Smooth muscle cell (in vitro differentiated cells): ENCODE results near the gene PDE4B. TPM values are rescaled to one million over a fixed set of nuclear protein-coding genes. Genes with fewer than 3 reads are reported as not detected.
A peak's percentile ranks its signal among the peaks of the same experiment; 100 is the strongest.

Source experiments
- DNase-seq: peaks from one replicate; lab custom pipeline; 2025; ENCODE audit not compliant: unreplicated experiment; lab: John Stamatoyannopoulos, UW
- H2AFZ ChIP-seq: fragments of 200-600 bp; sonication (generic); 2 replicates; pipeline ENCODE4 v1.6.0; 2016; ENCODE audit warnings: antibody characterized with exemption, low read depth, mild to moderate bottlenecking
- H3F3A ChIP-seq: fragments of 200-600 bp; sonication (generic); 2 replicates; pipeline ENCODE4 v1.6.0; 2017; ENCODE audit warnings: antibody characterized with exemption, low read depth
- H3K27ac ChIP-seq: fragments of 200-600 bp; sonication (generic); 2 replicates; pipeline ENCODE4 v1.5.1; 2016; ENCODE audit warnings: low read depth, mild to moderate bottlenecking
- H3K27me3 ChIP-seq: fragments of 200-600 bp; sonication (generic); 2 replicates; pipeline ENCODE4 v1.6.1; 2016; ENCODE audit warnings: low read depth, mild to moderate bottlenecking
- H3K36me3 ChIP-seq: fragments of 200-600 bp; sonication (generic); 2 replicates; pipeline ENCODE4 v1.5.1; 2016; ENCODE audit warnings: low read depth
- H3K4me1 ChIP-seq: fragments of 200-600 bp; sonication (generic); 2 replicates; pipeline ENCODE4 v1.5.1; 2016; ENCODE audit warnings: low read depth
- H3K4me2 ChIP-seq: fragments of 200-600 bp; sonication (generic); 2 replicates; pipeline ENCODE4 v1.6.0; 2016; ENCODE audit warnings: mild to moderate bottlenecking
- H3K4me3 ChIP-seq: fragments of 200-600 bp; sonication (generic); 2 replicates; pipeline ENCODE4 v1.5.1; 2016; ENCODE audit warnings: mild to moderate bottlenecking
- H3K79me2 ChIP-seq: fragments of 200-600 bp; sonication (generic); 2 replicates; pipeline ENCODE4 v1.6.0; 2016; ENCODE audit warnings: low read depth, mild to moderate bottlenecking
- H3K9ac ChIP-seq: fragments of 200-600 bp; sonication (generic); 2 replicates; pipeline ENCODE4 v1.6.0; 2016; ENCODE audit warnings: low read depth
- H3K9me3 ChIP-seq: fragments of 200-600 bp; sonication (generic); replicated peaks from 2 replicates; pipeline ENCODE4 v1.5.1; 2016; ENCODE audit warnings: low read depth
- H4K20me1 ChIP-seq: fragments of 200-600 bp; sonication (generic); 2 replicates; pipeline ENCODE4 v1.6.0; 2016; ENCODE audit warnings: low read depth
- CTCF ChIP-seq: fragments of 200-600 bp; sonication (generic); IDR thresholded peaks from 2 replicates; pipeline ENCODE4 v1.5.1; 2017; ENCODE audit warnings: borderline replicate concordance, mild to moderate bottlenecking, antibody characterized with exemption; ENCODE audit not compliant: insufficient read depth, poor library complexity, severe bottlenecking
- WGBS: methylation state at CpG from one replicate; pipeline ENCODE4 v1.1.7; 2016; ENCODE audit warnings: low lambda C conversion rate; 5-methylcytosine and 5-hydroxymethylcytosine counted together
- polyA plus RNA-seq: library from polyadenylated mRNA; unstranded; fragments of >200 nt; fragmentation: Nextera tagmentation; extraction: Ambion mirVana; gene quantifications from 2 replicates; pipeline ENCODE4 v1.2.1, GENCODE V29; 2016
- total RNA-seq: library from RNA; depleted of rRNA; stranded (reverse); fragments of >200 nt; gene quantifications from 2 replicates; pipeline ENCODE4 v1.2.3, GENCODE V29; 2014

Gene PDE4B
- total and polyA plus RNA-seq, 2 experiments from 2014 or later = 18.5 to 24.8 TPM

GRCh38 chr1:65949933-65950332 lies 157.2 kb downstream of the PDE4B start:
- Histone ChIP-seq H3K79me2 (no peaks in the 10 kb centered on the region), H3K36me3 (no peaks in the 10 kb centered on the region), H3K27ac (no peak overlapping the region), H3K9me3 (no peaks in the 10 kb centered on the region), H3K4me1 (no peaks in the 10 kb centered on the region), H3F3A (no peaks in the 10 kb centered on the region), H3K27me3 (no peaks in the 10 kb centered on the region), H4K20me1 (no peaks in the 10 kb centered on the region), H2AFZ (no peak overlapping the region), H3K4me3 (no peak overlapping the region), H3K4me2 (no peak overlapping the region), H3K9ac (no peak overlapping the region)
- 92% methylated on average over 3 of the region's 3 CpGs for WGBS
- DNase-seq = no peak
- TF ChIP-seq CTCF = no peak

- peak overlapping the region; percentile 8 for H3K4me2 ChIP-seq
- no peaks in the 10 kb centered on the region for H4K20me1 ChIP-seq
- H3K9me3 ChIP-seq = no peaks in the 10 kb centered on the region
- DNase-seq = no peak
- H3K4me3 ChIP-seq = no peak overlapping the region
- H3K27ac ChIP-seq = peak overlapping the region; percentile 41
- no peak overlapping the region for H2AFZ ChIP-seq
- no peak for TF ChIP-seq CTCF
- H3K27me3 ChIP-seq = no peaks in the 10 kb centered on the region
- 45% methylated on average over 3 of the region's 3 CpGs for WGBS
- H3K79me2 ChIP-seq = no peaks in the 10 kb centered on the region
- no peaks in the 10 kb centered on the region for H3K4me1 ChIP-seq
- no peak overlapping the region for H3K9ac ChIP-seq
- no peaks in the 10 kb centered on the region for H3K36me3 ChIP-seq
- H3F3A ChIP-seq = no peaks in the 10 kb centered on the region
These were observed 160.0 kb downstream of the PDE4B start for GRCh38 chr1:65952696-65953095.

- 13% methylated on average over 1 of the region's 1 CpG for WGBS
- no peaks in the 10 kb centered on the region for H3K79me2 ChIP-seq
- no peak for TF ChIP-seq CTCF
- H3K9ac ChIP-seq = no peak overlapping the region
- H3K9me3 ChIP-seq = no peaks in the 10 kb centered on the region
- H2AFZ ChIP-seq = no peak overlapping the region
- H3K4me1 ChIP-seq = no peaks in the 10 kb centered on the region
- no peak overlapping the region for H3K4me3 ChIP-seq
- H3K4me2 ChIP-seq = peak overlapping the region; percentile 8
- H3K27ac ChIP-seq = peak overlapping the region; percentile 41
- H3F3A ChIP-seq = no peaks in the 10 kb centered on the region
- no peaks in the 10 kb centered on the region for H3K27me3 ChIP-seq
- no peaks in the 10 kb centered on the region for H4K20me1 ChIP-seq
- no peaks in the 10 kb centered on the region for H3K36me3 ChIP-seq
- DNase-seq = no peak
These were observed 160.5 kb downstream of the PDE4B start for GRCh38 chr1:65953170-65953569.

- Histone ChIP-seq H3K79me2 (no peaks in the 10 kb centered on the region), H3K27ac (no peak overlapping the region), H2AFZ (no peak overlapping the region), H3F3A (no peaks in the 10 kb centered on the region), H3K27me3 (no peaks in the 10 kb centered on the region), H3K4me2 (no peak overlapping the region), H3K9ac (no peak overlapping the region), H3K4me3 (no peak overlapping the region), H3K4me1 (no peaks in the 10 kb centered on the region), H4K20me1 (no peaks in the 10 kb centered on the region), H3K9me3 (no peaks in the 10 kb centered on the region), H3K36me3 (no peaks in the 10 kb centered on the region)
- WGBS = 58% methylated on average over 3 of the region's 3 CpGs
- DNase-seq = no peak
- no peak for TF ChIP-seq CTCF
These were observed 162.4 kb downstream of the PDE4B start for GRCh38 chr1:65955071-65955470.
